Glomerular endothelial cell (primary cell): Measurements from ENCODE around the gene RBMS3. TPM values are rescaled to one million over a fixed set of nuclear protein-coding genes. Genes with fewer than 3 reads are reported as not detected.

Source experiments
- DNase-seq: peaks from one replicate; pipeline ENCODE4 v3.0.0-alpha.2; 2011; ENCODE audit warnings: low read depth, low spot score; ENCODE audit errors: extremely low read depth
- total RNA-seq: library from RNA; depleted of rRNA; stranded (reverse); fragments of >200 nt; gene quantifications from 2 replicates; pipeline ENCODE4 v1.2.3, GENCODE V29; 2015

The RBMS3 gene
- total RNA-seq, 1 donor from 2014 or later: 36.8 TPM

GRCh38 chr3:29850641-29851040, 569.8 kb downstream of the RBMS3 start:
- DNase-seq: no peak

- no peak for DNase-seq
These were observed 571.9 kb downstream of the RBMS3 start for GRCh38 chr3:29852767-29853166.

- no peak for DNase-seq
These were observed 573.0 kb downstream of the RBMS3 start for GRCh38 chr3:29853841-29854397.

GRCh38 chr3:29854821-29855220, 574.0 kb downstream of the RBMS3 start:
- no peak for DNase-seq

GRCh38 chr3:29859726-29860270, 578.9 kb downstream of the RBMS3 start:
- DNase-seq: no peak

- DNase-seq: no peak
These were observed 583.9 kb downstream of the RBMS3 start for GRCh38 chr3:29864809-29865208.

GRCh38 chr3:29868543-29869101, 587.8 kb downstream of the RBMS3 start:
- DNase-seq: no peak

GRCh38 chr3:29870136-29870535, 589.3 kb downstream of the RBMS3 start:
- DNase-seq: no peak

- no peak for DNase-seq
These were observed 590.2 kb downstream of the RBMS3 start for GRCh38 chr3:29871087-29871486.

GRCh38 chr3:29880809-29881208, 599.9 kb downstream of the RBMS3 start:
- no peak for DNase-seq

- DNase-seq: no peak
These were observed 606.6 kb downstream of the RBMS3 start for GRCh38 chr3:29887451-29887850.

- no peak for DNase-seq
These were observed 608.3 kb downstream of the RBMS3 start for GRCh38 chr3:29889215-29889614.

- no peak for DNase-seq
These were observed 609.9 kb downstream of the RBMS3 start for GRCh38 chr3:29890801-29891200.

- DNase-seq: no peak
These were observed 612.2 kb downstream of the RBMS3 start for GRCh38 chr3:29892976-29893554.

- no peak for DNase-seq
These were observed 616.0 kb downstream of the RBMS3 start for GRCh38 chr3:29896856-29897255.

- DNase-seq: no peak
These were observed 617.5 kb downstream of the RBMS3 start for GRCh38 chr3:29898171-29898965.

GRCh38 chr3:29899021-29899420, 618.1 kb downstream of the RBMS3 start:
- DNase-seq: no peak

- peak; percentile 14 for DNase-seq
These were observed 620.2 kb downstream of the RBMS3 start for GRCh38 chr3:29901097-29901496.

- no peak for DNase-seq
These were observed 622.7 kb downstream of the RBMS3 start for GRCh38 chr3:29903600-29903999.

GRCh38 chr3:29906906-29907305, 626.0 kb downstream of the RBMS3 start:
- DNase-seq: no peak

- no peak for DNase-seq
These were observed 631.9 kb downstream of the RBMS3 start for GRCh38 chr3:29912600-29913288.
